ENCODE measurements around the gene ARSJ. TPM values are rescaled to one million over a fixed set of nuclear protein-coding genes. Genes with fewer than 3 reads are reported as not detected.
"Not testable (repeated sequence)": the region's sequence is repeated elsewhere in the genome, so short reads cannot be mapped to it uniquely, and the experiment has no call there.

The ARSJ gene
- under 1 TPM in 2 of 3 donors, not detected in 1; 0.13 to 0.18 TPM for total RNA-seq

- ATAC-seq: peak; percentile 63
- H3K36me3 Mint-ChIP-seq (ENCODE audit: insufficient read depth): no peaks in the 10 kb centered on the region
- H3K4me3 Mint-ChIP-seq: peak within 1 kb of the TSS; percentile 80
- no peak for DNase-seq
- H3K9me3 Mint-ChIP-seq: peaks cover 6% of the 10 kb centered on the region
- peaks cover 22% of the 10 kb centered on the region for H3K4me1 Mint-ChIP-seq (ENCODE audit: low read depth)
- H3K27me3 Mint-ChIP-seq (ENCODE audit: low read depth): peaks cover 35% of the 10 kb centered on the region
These were observed at the start of gene ARSJ for GRCh38 chr4:113979148-113979904. Gene ARSJ, minus strand, starts transcription at chr4:113979647. Its CDS starts 813 bp downstream, at chr4:113978834.

- no peaks in the 10 kb centered on the region for H3K9me3 Mint-ChIP-seq
- H3K4me3 Mint-ChIP-seq: no peak overlapping the region
- no peak for DNase-seq
- no peaks in the 10 kb centered on the region for H3K36me3 Mint-ChIP-seq (ENCODE audit: insufficient read depth)
- H3K27me3 Mint-ChIP-seq (ENCODE audit: low read depth): no peaks in the 10 kb centered on the region
- H3K4me1 Mint-ChIP-seq (ENCODE audit: low read depth): no peaks in the 10 kb centered on the region
- ATAC-seq: no peak
These were observed 48.6 kb upstream of the ARSJ start for GRCh38 chr4:114028071-114028470.

- no peaks in the 10 kb centered on the region for H3K27me3 Mint-ChIP-seq (ENCODE audit: low read depth)
- ATAC-seq: no peak
- no peaks in the 10 kb centered on the region for H3K9me3 Mint-ChIP-seq
- no peak for DNase-seq
- H3K36me3 Mint-ChIP-seq (ENCODE audit: insufficient read depth): no peaks in the 10 kb centered on the region
- no peak overlapping the region for H3K4me3 Mint-ChIP-seq
- H3K4me1 Mint-ChIP-seq (ENCODE audit: low read depth): no peaks in the 10 kb centered on the region
These were observed 48.1 kb upstream of the ARSJ start for GRCh38 chr4:114027596-114027995.

GRCh38 chr4:114026447-114026846 lies 47.0 kb upstream of the ARSJ start:
- Mint-ChIP-seq H3K9me3 (no peaks in the 10 kb centered on the region), H3K4me1 (ENCODE audit: low read depth) (no peaks in the 10 kb centered on the region), H3K4me3 (no peak overlapping the region), H3K27me3 (ENCODE audit: low read depth) (no peaks in the 10 kb centered on the region), H3K36me3 (ENCODE audit: insufficient read depth) (no peaks in the 10 kb centered on the region)
- ATAC-seq (no peak), DNase-seq (no peak)

- DNase-seq (no peak), ATAC-seq (no peak)
- H3K36me3 Mint-ChIP-seq (ENCODE audit: insufficient read depth): no peaks in the 10 kb centered on the region
- no peaks in the 10 kb centered on the region for H3K27me3 Mint-ChIP-seq (ENCODE audit: low read depth)
- H3K9me3 Mint-ChIP-seq: no peaks in the 10 kb centered on the region
- H3K4me1 Mint-ChIP-seq (ENCODE audit: low read depth): no peaks in the 10 kb centered on the region
- H3K4me3 Mint-ChIP-seq: no peak overlapping the region
These were observed 45.8 kb upstream of the ARSJ start for GRCh38 chr4:114025176-114025777.

- no peaks in the 10 kb centered on the region for H3K27me3 Mint-ChIP-seq (ENCODE audit: low read depth)
- no peak for DNase-seq
- H3K9me3 Mint-ChIP-seq: no peaks in the 10 kb centered on the region
- no peaks in the 10 kb centered on the region for H3K4me1 Mint-ChIP-seq (ENCODE audit: low read depth)
- no peak for ATAC-seq
- H3K36me3 Mint-ChIP-seq (ENCODE audit: insufficient read depth): no peaks in the 10 kb centered on the region
- H3K4me3 Mint-ChIP-seq: no peak overlapping the region
These were observed 42.0 kb upstream of the ARSJ start for GRCh38 chr4:114021451-114021850.

GRCh38 chr4:114019969-114020358 lies 40.5 kb upstream of the ARSJ start:
- Mint-ChIP-seq H3K27me3 (ENCODE audit: low read depth) (no peaks in the 10 kb centered on the region), H3K36me3 (ENCODE audit: insufficient read depth) (no peaks in the 10 kb centered on the region), H3K4me3 (no peak overlapping the region), H3K9me3 (no peaks in the 10 kb centered on the region), H3K4me1 (ENCODE audit: low read depth) (no peaks in the 10 kb centered on the region)
- no peak for ATAC-seq
- DNase-seq: no peak

- ATAC-seq: no peak
- Mint-ChIP-seq H3K27me3 (ENCODE audit: low read depth) (no peaks in the 10 kb centered on the region), H3K36me3 (ENCODE audit: insufficient read depth) (no peaks in the 10 kb centered on the region), H3K4me3 (no peak overlapping the region), H3K9me3 (no peaks in the 10 kb centered on the region), H3K4me1 (ENCODE audit: low read depth) (no peaks in the 10 kb centered on the region)
- DNase-seq: no peak
These were observed 40.0 kb upstream of the ARSJ start for GRCh38 chr4:114019276-114019968.

- ATAC-seq: no peak
- no peaks in the 10 kb centered on the region for H3K36me3 Mint-ChIP-seq (ENCODE audit: insufficient read depth)
- no peaks in the 10 kb centered on the region for H3K27me3 Mint-ChIP-seq (ENCODE audit: low read depth)
- DNase-seq: no peak
- H3K9me3 Mint-ChIP-seq: no peaks in the 10 kb centered on the region
- no peak overlapping the region for H3K4me3 Mint-ChIP-seq
- no peaks in the 10 kb centered on the region for H3K4me1 Mint-ChIP-seq (ENCODE audit: low read depth)
These were observed 37.9 kb upstream of the ARSJ start for GRCh38 chr4:114017120-114017917.

GRCh38 chr4:114015444-114015899 lies 36.0 kb upstream of the ARSJ start:
- no peaks in the 10 kb centered on the region for H3K27me3 Mint-ChIP-seq (ENCODE audit: low read depth)
- H3K4me1 Mint-ChIP-seq (ENCODE audit: low read depth): no peaks in the 10 kb centered on the region
- peaks cover 4% of the 10 kb centered on the region for H3K9me3 Mint-ChIP-seq
- no peaks in the 10 kb centered on the region for H3K36me3 Mint-ChIP-seq (ENCODE audit: insufficient read depth)
- no peak overlapping the region for H3K4me3 Mint-ChIP-seq
- no peak for DNase-seq
- no peak for ATAC-seq

- ATAC-seq; H3K27me3 Mint-ChIP-seq (ENCODE audit: low read depth); H3K4me1 Mint-ChIP-seq (ENCODE audit: low read depth); H3K4me3 Mint-ChIP-seq; H3K9me3 Mint-ChIP-seq; DNase-seq; H3K36me3 Mint-ChIP-seq (ENCODE audit: insufficient read depth): not testable (repeated sequence)
These were observed 33.8 kb upstream of the ARSJ start for GRCh38 chr4:114013201-114013600.

- Mint-ChIP-seq H3K4me1 (ENCODE audit: low read depth) (peaks cover 2% of the 10 kb centered on the region), H3K4me3 (no peak overlapping the region), H3K27me3 (ENCODE audit: low read depth) (no peaks in the 10 kb centered on the region), H3K9me3 (peaks cover 4% of the 10 kb centered on the region), H3K36me3 (ENCODE audit: insufficient read depth) (no peaks in the 10 kb centered on the region)
- no peak for DNase-seq
- ATAC-seq: no peak
These were observed 33.3 kb upstream of the ARSJ start for GRCh38 chr4:114012749-114013148.

- H3K36me3 Mint-ChIP-seq (ENCODE audit: insufficient read depth): no peaks in the 10 kb centered on the region
- no peaks in the 10 kb centered on the region for H3K27me3 Mint-ChIP-seq (ENCODE audit: low read depth)
- no peaks in the 10 kb centered on the region for H3K9me3 Mint-ChIP-seq
- DNase-seq: no peak
- no peak for ATAC-seq
- no peak overlapping the region for H3K4me3 Mint-ChIP-seq
- peaks cover 23% of the 10 kb centered on the region for H3K4me1 Mint-ChIP-seq (ENCODE audit: low read depth)
These were observed 26.4 kb upstream of the ARSJ start for GRCh38 chr4:114005569-114006442.
